ENCODE results near the gene KRTAP10-10.

KRTAP10-10 gene

GRCh38 chr21:44681861-44682579 is 44.9 kb downstream of the KRTAP10-10 start, which contains the start of gene KRTAP12-1:
TSS of gene KRTAP12-1 (minus strand) at chr21:44682163. CDS start at chr21:44682123, 40 bp downstream.
- Histone ChIP-seq H3K79me2 (ENCODE audit: control insufficient read depth, insufficient read depth, low read length, poor library complexity) (no peaks in the 10 kb centered on the region), H4K8ac (ENCODE audit: low read depth, low read length) (no peak within 1 kb of the TSS)
- WGBS (ENCODE audit: extremely low coverage, insufficient coverage, insufficient read length), result no CpG with 5 or more reads among the region's 23 CpGs

GRCh38 chr21:44682580-44683151 is 45.5 kb downstream of the KRTAP10-10 start:
- no peaks in the 10 kb centered on the region for H3K36me3 ChIP-seq (ENCODE audit: control insufficient read depth in 1 of 2, insufficient read depth in 2 of 2, low read length in 2 of 2)
- H2BK5ac ChIP-seq (ENCODE audit: low read depth, low read length, poor library complexity), result no peak overlapping the region
- H3K4me2 ChIP-seq (ENCODE audit: low read length), result no peak overlapping the region
- no peak overlapping the region for H2BK12ac ChIP-seq (ENCODE audit: low read length)
- H3K4ac ChIP-seq (ENCODE audit: low read depth, low read length), result no peak overlapping the region
- H2AK5ac ChIP-seq (ENCODE audit: low read length), result no peak overlapping the region
- H4K12ac ChIP-seq (ENCODE audit: low read depth, low read length), result no peak overlapping the region
- H4K91ac ChIP-seq (ENCODE audit: low read depth, low read length), result no peak overlapping the region
- no peaks in the 10 kb centered on the region for H3K27me3 ChIP-seq (ENCODE audit: insufficient read depth, low read length)
- no peak overlapping the region for H3K23ac ChIP-seq (ENCODE audit: low read length)
- H3K4me3 ChIP-seq (ENCODE audit: low read depth, low read length), result no peak overlapping the region
- H4K8ac ChIP-seq (ENCODE audit: low read depth, low read length), result no peak overlapping the region
- no peak overlapping the region for H2BK120ac ChIP-seq (ENCODE audit: insufficient read depth, low read length, poor library complexity)
- no peak for DNase-seq
- no peak overlapping the region for H3K9ac ChIP-seq (ENCODE audit: low read length)
- no peak overlapping the region for H3K27ac ChIP-seq (ENCODE audit: low read depth, low read length)
- H3K14ac ChIP-seq (ENCODE audit: low read length), result no peak overlapping the region
- peaks cover 2% of the 10 kb centered on the region for H3K9me3 ChIP-seq (ENCODE audit: insufficient read depth, low read depth, low read length)
- H2AFZ ChIP-seq (ENCODE audit: insufficient read depth, low read length, poor library complexity), result no peak overlapping the region
- H3K18ac ChIP-seq (ENCODE audit: low read length), result no peak overlapping the region
- no peaks in the 10 kb centered on the region for H3K79me2 ChIP-seq (ENCODE audit: control insufficient read depth, insufficient read depth, low read length, poor library complexity)
- no CpG with 5 or more reads among the region's 15 CpGs for WGBS (ENCODE audit: extremely low coverage, insufficient coverage, insufficient read length)
- H3K4me1 ChIP-seq (ENCODE audit: control insufficient read depth in 1 of 2, insufficient read depth in 2 of 2, low read length in 2 of 2), result no peaks in the 10 kb centered on the region
- no peaks in the 10 kb centered on the region for H3K79me1 ChIP-seq (ENCODE audit: low read length)

More at GRCh38 chr21:44681861-44682579, 44.9 kb downstream of the KRTAP10-10 start, which contains the start of gene KRTAP12-1:
- Histone ChIP-seq H2AFZ (ENCODE audit: insufficient read depth, low read length, poor library complexity) (no peak within 1 kb of the TSS), H4K12ac (ENCODE audit: low read depth, low read length) (no peak within 1 kb of the TSS), H3K9ac (ENCODE audit: low read length) (no peak within 1 kb of the TSS), H2BK5ac (ENCODE audit: low read depth, low read length, poor library complexity) (no peak within 1 kb of the TSS), H3K4me3 (ENCODE audit: low read depth, low read length) (no peak within 1 kb of the TSS), H3K4me1 (ENCODE audit: control insufficient read depth in 1 of 2, insufficient read depth in 2 of 2, low read length in 2 of 2) (no peaks in the 10 kb centered on the region), H2AK5ac (ENCODE audit: low read length) (no peak within 1 kb of the TSS), H3K23ac (ENCODE audit: low read length) (no peak within 1 kb of the TSS), H3K27ac (ENCODE audit: low read depth, low read length) (no peak within 1 kb of the TSS), H3K36me3 (ENCODE audit: control insufficient read depth in 1 of 2, insufficient read depth in 2 of 2, low read length in 2 of 2) (no peaks in the 10 kb centered on the region), H3K18ac (ENCODE audit: low read length) (no peak within 1 kb of the TSS), H2BK12ac (ENCODE audit: low read length) (no peak within 1 kb of the TSS), H2BK120ac (ENCODE audit: insufficient read depth, low read length, poor library complexity) (no peak within 1 kb of the TSS), H3K27me3 (ENCODE audit: insufficient read depth, low read length) (no peaks in the 10 kb centered on the region), H4K91ac (ENCODE audit: low read depth, low read length) (no peak within 1 kb of the TSS), H3K79me1 (ENCODE audit: low read length) (no peaks in the 10 kb centered on the region), H3K14ac (ENCODE audit: low read length) (no peak within 1 kb of the TSS), H3K4me2 (ENCODE audit: low read length) (no peak within 1 kb of the TSS), H3K9me3 (ENCODE audit: insufficient read depth, low read depth, low read length) (peaks cover 2% of the 10 kb centered on the region), H3K4ac (ENCODE audit: low read depth, low read length) (no peak within 1 kb of the TSS)
- DNase-seq, result no peak

GRCh38 chr21:44684077-44684476 is 46.9 kb downstream of the KRTAP10-10 start:
- Histone ChIP-seq H3K27me3 (ENCODE audit: insufficient read depth, low read length) (no peaks in the 10 kb centered on the region), H4K91ac (ENCODE audit: low read depth, low read length) (no peak overlapping the region), H3K14ac (ENCODE audit: low read length) (no peak overlapping the region), H4K12ac (ENCODE audit: low read depth, low read length) (no peak overlapping the region), H2BK5ac (ENCODE audit: low read depth, low read length, poor library complexity) (no peak overlapping the region), H3K9ac (ENCODE audit: low read length) (no peak overlapping the region), H2BK12ac (ENCODE audit: low read length) (no peak overlapping the region), H2AK5ac (ENCODE audit: low read length) (no peak overlapping the region), H3K4me2 (ENCODE audit: low read length) (no peak overlapping the region), H2BK120ac (ENCODE audit: insufficient read depth, low read length, poor library complexity) (no peak overlapping the region), H3K79me1 (ENCODE audit: low read length) (no peaks in the 10 kb centered on the region), H3K9me3 (ENCODE audit: insufficient read depth, low read depth, low read length) (peaks cover 2% of the 10 kb centered on the region), H4K8ac (ENCODE audit: low read depth, low read length) (no peak overlapping the region), H3K23ac (ENCODE audit: low read length) (no peak overlapping the region), H3K27ac (ENCODE audit: low read depth, low read length) (no peak overlapping the region), H3K4me1 (ENCODE audit: control insufficient read depth in 1 of 2, insufficient read depth in 2 of 2, low read length in 2 of 2) (no peaks in the 10 kb centered on the region), H3K36me3 (ENCODE audit: control insufficient read depth in 1 of 2, insufficient read depth in 2 of 2, low read length in 2 of 2) (no peaks in the 10 kb centered on the region), H3K79me2 (ENCODE audit: control insufficient read depth, insufficient read depth, low read length, poor library complexity) (no peaks in the 10 kb centered on the region), H3K4ac (ENCODE audit: low read depth, low read length) (no peak overlapping the region), H3K4me3 (ENCODE audit: low read depth, low read length) (no peak overlapping the region), H3K18ac (ENCODE audit: low read length) (no peak overlapping the region), H2AFZ (ENCODE audit: insufficient read depth, low read length, poor library complexity) (no peak overlapping the region)
- WGBS (ENCODE audit: extremely low coverage, insufficient coverage, insufficient read length), result no CpG with 5 or more reads among the region's 7 CpGs
- DNase-seq, result no peak

GRCh38 chr21:44684483-44684882 is 47.3 kb downstream of the KRTAP10-10 start:
- Histone ChIP-seq H3K79me1 (ENCODE audit: low read length) (no peaks in the 10 kb centered on the region), H2BK120ac (ENCODE audit: insufficient read depth, low read length, poor library complexity) (no peak overlapping the region), H3K79me2 (ENCODE audit: control insufficient read depth, insufficient read depth, low read length, poor library complexity) (no peaks in the 10 kb centered on the region), H3K14ac (ENCODE audit: low read length) (no peak overlapping the region), H3K18ac (ENCODE audit: low read length) (no peak overlapping the region), H4K91ac (ENCODE audit: low read depth, low read length) (no peak overlapping the region), H2AK5ac (ENCODE audit: low read length) (no peak overlapping the region), H3K23ac (ENCODE audit: low read length) (no peak overlapping the region), H4K8ac (ENCODE audit: low read depth, low read length) (no peak overlapping the region), H2BK12ac (ENCODE audit: low read length) (no peak overlapping the region), H3K4me1 (ENCODE audit: control insufficient read depth in 1 of 2, insufficient read depth in 2 of 2, low read length in 2 of 2) (no peaks in the 10 kb centered on the region), H3K9me3 (ENCODE audit: insufficient read depth, low read depth, low read length) (peaks cover 2% of the 10 kb centered on the region), H3K9ac (ENCODE audit: low read length) (no peak overlapping the region), H3K27ac (ENCODE audit: low read depth, low read length) (no peak overlapping the region), H3K27me3 (ENCODE audit: insufficient read depth, low read length) (no peaks in the 10 kb centered on the region), H4K12ac (ENCODE audit: low read depth, low read length) (no peak overlapping the region), H2AFZ (ENCODE audit: insufficient read depth, low read length, poor library complexity) (no peak overlapping the region), H3K4ac (ENCODE audit: low read depth, low read length) (no peak overlapping the region), H3K4me3 (ENCODE audit: low read depth, low read length) (no peak overlapping the region), H2BK5ac (ENCODE audit: low read depth, low read length, poor library complexity) (no peak overlapping the region), H3K36me3 (ENCODE audit: control insufficient read depth in 1 of 2, insufficient read depth in 2 of 2, low read length in 2 of 2) (no peaks in the 10 kb centered on the region), H3K4me2 (ENCODE audit: low read length) (no peak overlapping the region)
- WGBS (ENCODE audit: extremely low coverage, insufficient coverage, insufficient read length), result no CpG with 5 or more reads among the region's 6 CpGs
- DNase-seq, result no peak

Measured in trophoblast cell (in vitro differentiated cells and primary cell).